A549 treated with Hydrocortisone at 1 μM for 4 hours (cell line): ENCODE results near the gene SEC24D. TPM values are rescaled to one million over a fixed set of nuclear protein-coding genes. Genes with fewer than 3 reads are reported as not detected.

Source experiments
- total RNA-seq: library from RNA; stranded (reverse); fragments of 200-300 nt; extraction: Qiagen RNA extraction; gene quantifications from 5 replicates; pipeline ENCODE4 v1.2.3, GENCODE V29; 2022

SEC24D gene, protein sequence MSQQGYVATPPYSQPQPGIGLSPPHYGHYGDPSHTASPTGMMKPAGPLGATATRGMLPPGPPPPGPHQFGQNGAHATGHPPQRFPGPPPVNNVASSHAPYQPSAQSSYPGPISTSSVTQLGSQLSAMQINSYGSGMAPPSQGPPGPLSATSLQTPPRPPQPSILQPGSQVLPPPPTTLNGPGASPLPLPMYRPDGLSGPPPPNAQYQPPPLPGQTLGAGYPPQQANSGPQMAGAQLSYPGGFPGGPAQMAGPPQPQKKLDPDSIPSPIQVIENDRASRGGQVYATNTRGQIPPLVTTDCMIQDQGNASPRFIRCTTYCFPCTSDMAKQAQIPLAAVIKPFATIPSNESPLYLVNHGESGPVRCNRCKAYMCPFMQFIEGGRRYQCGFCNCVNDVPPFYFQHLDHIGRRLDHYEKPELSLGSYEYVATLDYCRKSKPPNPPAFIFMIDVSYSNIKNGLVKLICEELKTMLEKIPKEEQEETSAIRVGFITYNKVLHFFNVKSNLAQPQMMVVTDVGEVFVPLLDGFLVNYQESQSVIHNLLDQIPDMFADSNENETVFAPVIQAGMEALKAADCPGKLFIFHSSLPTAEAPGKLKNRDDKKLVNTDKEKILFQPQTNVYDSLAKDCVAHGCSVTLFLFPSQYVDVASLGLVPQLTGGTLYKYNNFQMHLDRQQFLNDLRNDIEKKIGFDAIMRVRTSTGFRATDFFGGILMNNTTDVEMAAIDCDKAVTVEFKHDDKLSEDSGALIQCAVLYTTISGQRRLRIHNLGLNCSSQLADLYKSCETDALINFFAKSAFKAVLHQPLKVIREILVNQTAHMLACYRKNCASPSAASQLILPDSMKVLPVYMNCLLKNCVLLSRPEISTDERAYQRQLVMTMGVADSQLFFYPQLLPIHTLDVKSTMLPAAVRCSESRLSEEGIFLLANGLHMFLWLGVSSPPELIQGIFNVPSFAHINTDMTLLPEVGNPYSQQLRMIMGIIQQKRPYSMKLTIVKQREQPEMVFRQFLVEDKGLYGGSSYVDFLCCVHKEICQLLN
- total RNA-seq: 14.9 to 19.9 TPM (median 15.8 TPM) in 5 replicates

DNA sequence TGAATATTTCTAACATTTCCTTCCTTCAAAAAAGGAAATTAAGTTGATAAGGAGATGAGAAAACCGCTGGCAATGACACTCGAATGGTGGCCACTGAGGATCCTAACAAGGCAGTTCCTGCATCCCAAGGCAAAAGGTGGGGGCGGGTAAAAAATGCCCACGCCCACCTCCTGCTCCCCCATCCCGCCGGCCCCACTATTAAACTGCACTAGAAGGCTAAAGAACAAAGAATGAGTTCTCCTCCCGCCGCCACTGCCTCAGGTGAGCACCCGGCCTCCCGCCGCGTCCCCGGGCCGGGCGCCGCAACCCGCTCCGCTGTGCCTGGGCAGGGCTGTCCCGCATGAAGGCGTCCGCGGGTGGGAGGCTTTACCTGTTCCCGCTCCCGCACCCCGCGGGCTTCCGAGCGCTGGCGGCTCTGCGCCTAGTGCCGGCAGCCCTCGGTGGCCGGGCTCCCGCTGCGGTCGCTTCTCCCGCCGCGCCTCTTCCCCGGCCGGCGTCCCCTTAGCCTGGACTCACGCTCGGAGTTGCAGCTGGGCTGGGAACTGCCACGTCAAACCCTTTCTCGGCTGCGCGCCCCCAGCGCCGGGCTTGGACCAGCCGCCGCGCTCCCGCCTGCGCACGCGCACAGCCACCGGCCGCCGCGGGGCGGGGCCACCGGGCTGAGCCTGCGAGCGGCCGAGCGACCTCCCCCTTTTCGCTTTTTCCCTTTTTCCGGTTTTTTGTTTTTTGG lies at the start of gene SEC24D:
Gene SEC24D (minus strand): TSS at position 556 of the 730 bp plus-strand sequence. CDS start 2,430 bp downstream, outside the sequence.

DNA sequence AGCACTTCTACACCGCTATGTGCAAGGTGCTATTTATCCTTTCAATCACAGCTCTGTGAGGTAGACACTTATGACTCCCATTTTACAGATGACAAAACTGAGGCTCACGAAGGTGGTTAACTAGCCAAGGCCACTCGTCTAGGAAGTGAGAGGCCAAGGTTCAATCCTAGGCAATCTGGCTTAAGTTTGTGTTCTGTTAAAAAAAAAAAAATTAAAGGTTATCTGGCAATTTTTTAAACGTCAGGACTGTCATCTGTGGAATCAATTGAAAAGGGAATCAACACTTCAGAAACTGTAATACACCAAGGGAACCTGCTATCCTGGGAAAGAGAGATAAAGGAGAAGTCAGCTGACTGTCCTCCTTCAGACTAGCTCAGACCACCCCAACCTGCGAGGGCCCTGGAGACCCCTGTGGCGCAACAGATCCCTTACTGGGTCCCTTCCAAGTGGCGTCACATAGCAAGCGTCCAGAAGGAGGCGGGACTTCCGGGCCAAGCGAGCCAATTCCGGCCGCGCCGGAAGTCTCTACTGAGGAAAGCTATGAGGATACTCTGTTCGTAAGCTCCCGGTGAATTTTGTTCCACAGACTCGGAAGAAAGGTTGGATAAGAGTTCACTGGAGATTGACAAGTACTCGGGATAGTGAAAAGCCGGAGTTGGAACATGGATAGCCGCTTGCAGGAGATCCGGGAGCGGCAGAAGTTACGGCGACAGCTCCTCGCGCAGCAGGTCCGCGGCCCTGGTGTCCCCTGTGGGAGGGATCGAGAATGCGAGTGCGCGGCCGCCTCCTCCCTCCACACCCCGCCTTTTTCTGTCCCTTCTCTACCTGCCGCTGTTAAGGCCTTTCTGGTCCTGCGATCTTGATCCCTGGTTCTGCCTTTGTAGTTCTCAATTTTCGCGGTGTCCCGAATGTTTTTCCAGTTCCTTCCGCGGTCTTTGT lies 150.8 kb downstream of the SEC24D start, which contains the start of gene METTL14:
Gene METTL14 (plus strand): TSS at position 520 of the 939 bp plus-strand sequence. CDS start 143 bp downstream, at position 663.

Other genes starting within 250 kb of the SEC24D start
- gene METTL14, start 150.7 kb downstream of the SEC24D start, total RNA-seq: 12.0 to 18.9 TPM (median 16.4 TPM) in 5 replicates
- gene SYNPO2, start 52.7 kb upstream of the SEC24D start, total RNA-seq: 0.68 to 1.1 TPM (median 1.0 TPM) in 5 replicates